ENCODE data around the gene SYT5.
"Not testable (repeated sequence)": the region's sequence is repeated elsewhere in the genome, so short reads cannot be mapped to it uniquely, and the experiment has no call there.

Gene SYT5

DNA sequence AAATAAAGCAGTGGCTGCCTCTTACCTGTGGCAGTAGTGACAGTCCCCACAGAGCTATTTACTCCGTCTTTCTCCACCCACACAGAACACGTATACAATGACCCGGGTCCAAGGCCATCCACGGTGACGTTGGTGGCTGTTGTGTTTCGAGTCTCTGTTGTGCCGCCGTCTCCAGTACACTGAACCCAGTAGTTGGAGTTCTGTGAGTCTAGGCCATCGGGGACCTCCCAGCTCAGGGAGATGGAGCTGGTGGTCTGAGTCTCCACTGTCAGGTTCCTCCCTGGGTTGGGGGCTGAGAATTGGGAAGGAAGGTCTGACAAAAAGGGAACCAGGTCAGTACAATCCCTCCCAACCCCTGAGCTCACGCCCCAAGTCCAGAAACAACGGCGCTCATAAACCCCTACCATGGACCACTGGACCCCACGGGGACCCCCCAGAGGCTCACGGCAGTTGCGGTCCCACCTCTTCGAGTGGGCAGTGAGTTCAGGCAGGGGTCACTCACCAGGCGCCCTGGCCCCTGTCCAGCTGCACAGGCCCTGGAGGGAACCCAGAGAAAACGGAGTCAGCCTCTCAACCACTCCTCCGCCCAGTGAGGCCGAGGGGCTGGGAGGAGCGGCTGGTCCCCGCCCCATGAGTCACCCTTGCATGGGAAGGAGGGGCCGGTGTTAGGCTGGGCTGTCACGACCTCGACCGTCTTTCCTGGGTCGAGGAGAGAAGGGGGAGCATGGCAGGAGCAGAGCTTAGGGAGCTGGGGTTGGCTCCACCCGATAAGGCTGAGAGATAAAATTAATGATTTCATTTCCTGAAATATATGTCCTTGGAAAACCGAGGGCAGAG is 26.8 kb upstream of the SYT5 start:
- DNase-seq = peak; percentile 34

DNA sequence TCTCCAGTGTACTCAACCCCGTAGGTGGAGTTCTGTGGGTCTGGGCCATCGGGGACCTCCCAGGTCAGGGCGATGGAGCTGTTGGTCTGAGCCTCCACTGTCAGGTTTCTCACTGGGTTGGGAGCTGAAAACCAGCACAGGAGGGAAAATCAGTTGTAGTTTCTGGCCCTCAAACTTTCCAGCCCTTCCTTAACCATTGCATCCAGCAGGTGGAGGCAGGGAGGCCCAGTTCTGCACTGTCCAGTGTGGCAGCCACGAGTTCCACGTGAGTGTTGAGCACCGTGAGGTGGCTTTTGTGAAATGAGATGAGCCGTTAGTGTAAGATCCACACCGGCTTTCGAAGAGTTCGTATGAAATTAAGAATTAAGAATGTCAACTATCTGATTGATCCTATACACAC is 22.1 kb upstream of the SYT5 start:
- not testable (repeated sequence) for DNase-seq

DNA sequence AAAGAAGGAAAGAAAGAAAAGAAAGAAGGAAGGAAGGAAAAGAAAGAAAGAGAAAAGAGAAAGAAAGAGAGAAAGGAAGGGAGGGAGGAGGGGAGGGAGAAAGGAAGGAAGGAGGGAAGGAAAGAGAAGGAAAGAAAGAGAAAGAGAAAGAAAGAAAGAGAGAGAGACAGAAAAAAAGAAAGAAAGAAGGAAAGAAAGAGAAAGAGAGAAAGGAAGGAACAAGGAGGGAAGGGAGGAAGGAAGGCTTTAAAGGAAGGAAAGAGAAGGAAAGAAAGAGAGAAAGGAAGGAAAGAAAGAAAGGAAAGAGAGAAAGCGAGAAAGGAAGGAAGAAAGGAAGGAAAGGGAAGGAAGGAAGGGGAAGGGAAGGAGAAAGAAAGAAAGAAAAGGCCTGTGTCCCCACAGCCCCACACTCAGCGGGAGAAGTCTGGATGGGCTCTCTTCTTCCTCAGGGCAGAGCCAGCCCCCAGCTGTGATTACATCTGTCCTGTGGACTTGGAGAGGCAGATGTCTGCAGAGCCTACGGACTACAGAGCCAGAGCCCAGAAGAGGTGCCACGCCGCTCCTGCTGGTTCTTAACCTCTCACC is 19.6 kb upstream of the SYT5 start:
- DNase-seq = no peak

DNA sequence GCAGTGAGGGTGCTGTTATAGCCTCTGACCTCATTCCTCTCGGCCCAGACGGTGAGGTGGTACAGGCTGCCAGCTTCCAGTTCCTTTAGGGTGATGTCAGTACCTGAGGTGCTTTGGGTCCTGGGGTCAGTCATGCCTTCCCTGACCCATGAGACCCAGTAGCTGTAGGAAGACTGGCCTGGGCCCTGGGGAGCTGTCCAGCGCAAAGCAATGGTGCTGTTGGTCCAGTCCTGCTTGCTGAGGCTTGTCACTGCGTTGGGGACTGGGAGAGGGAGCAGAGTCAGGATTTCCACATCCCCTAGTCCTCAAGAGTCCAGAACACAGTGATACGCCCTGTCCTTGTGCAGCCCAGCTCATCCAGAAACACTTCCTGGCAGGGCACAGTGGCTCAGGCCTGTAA is 18.6 kb upstream of the SYT5 start:
- DNase-seq = no peak

DNA sequence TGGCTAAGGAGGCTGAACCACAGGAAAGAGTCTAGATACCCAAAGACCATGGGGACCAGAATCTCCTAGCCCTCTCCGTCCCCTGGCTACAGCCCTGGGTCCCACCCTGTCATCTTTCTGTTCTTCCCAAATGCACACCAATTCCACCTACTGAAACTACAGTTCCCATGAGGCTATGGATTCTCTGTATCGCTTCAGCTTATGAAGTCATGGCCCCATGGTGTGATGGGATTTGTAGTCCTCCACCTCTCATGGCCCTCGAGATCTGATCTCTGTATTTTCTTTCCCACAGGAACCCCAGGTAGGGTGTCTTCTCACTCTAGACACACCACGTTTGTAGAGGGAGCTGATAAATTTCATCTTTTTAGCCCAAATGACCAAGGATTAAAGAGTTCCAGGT is 17.4 kb upstream of the SYT5 start:
- DNase-seq = no peak

DNA sequence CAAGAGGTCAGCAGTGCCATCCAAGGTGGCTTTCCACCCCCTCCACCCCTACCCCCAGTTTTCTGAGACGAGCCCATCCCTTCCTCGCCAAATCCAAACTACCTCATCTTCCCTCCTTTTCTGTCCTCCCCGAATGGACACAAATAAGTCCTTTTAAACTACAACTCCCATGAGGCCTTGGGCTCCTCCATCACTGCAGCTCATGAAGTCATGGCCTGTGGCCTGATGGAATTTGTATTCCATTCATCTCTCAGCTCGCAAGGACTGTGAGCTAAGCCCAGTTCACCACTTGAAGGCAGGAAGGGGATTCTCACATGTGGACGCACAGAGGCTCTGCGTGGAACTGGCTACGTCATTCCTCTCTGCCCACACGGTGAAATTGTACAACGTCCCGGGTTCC is 16.7 kb upstream of the SYT5 start:
- DNase-seq = no peak

DNA sequence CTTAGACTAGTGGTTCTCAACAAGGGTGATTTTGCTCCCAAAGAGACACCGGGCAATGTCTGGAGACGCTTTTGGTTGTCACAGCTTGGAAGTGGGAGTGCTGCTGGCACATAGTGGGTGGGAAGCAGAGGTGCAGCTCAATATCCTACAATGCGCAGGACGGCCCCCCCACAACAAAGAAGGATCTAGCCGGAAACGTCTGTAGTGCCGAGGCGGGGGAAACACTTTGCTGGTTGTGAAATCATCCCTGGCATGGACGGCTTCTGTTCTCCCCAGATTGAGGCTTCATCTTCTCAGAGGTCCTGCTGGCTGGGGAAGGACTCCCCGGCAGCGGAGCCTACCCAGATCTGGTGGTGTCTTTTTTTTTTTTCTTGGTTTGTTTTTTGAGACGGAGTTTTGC is 13.4 kb upstream of the SYT5 start:
- no peak for DNase-seq

DNA sequence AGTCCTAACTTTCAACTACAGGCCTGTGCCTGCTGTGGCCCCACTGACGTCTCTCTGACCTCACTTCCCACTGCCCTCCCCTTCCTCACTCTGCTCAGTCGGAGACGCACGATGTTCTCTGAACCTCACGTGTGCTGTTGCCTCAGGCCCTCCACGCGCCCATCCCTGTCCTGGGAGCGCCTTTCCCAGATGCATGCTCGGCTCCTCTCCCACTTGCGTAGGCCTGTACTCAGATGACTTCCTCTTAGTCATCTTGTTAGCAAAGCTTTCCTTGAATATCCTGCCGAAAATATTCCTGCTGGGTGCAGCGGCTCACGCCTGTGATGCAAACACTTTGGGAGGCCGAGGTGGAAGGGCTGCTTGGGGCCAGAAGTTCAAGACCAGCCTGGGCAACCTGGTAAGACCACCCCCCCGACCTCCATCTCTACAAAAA is 9.3 kb upstream of the SYT5 start:
- no peak for DNase-seq

DNA sequence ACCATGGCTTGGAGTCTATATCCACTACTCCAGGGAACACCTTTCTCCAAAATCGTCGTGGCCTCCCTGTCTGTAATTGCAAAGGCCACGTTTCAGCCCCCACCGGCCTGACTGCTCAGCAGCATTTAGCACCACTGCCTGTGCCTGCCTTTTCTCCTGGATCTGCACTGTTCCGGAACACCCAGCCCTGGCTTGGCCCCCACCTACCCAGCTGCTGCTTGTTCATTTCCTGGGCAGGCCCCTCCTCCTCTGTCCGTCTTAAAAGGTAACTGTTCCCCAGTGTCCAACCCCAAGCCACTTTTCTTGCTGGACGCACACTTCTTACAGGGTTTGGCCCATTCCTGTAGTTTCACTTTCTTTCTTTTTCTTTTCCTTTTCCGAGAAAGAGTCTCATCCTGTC is 8.5 kb upstream of the SYT5 start:
- DNase-seq = no peak

DNA sequence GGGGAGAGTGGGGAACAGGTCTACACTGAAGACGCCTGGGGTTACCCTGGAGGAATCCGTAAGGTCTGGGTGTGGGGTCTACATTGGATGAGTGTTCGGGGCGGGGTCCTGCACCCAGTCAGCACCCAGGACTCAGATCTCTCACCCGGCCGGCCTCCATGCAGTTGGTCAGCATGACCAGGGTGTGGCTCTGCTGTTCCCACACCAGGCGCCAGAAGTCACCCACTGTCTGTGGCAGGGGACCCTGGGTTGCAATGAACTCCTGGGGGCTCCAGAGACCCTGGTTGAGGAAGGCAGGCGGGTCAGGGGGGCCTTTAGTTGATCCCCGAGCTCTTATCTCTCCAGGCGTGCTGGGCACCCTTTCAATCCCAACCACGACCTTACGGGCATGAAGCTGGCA is 6.0 kb upstream of the SYT5 start:
- no peak for DNase-seq

DNA sequence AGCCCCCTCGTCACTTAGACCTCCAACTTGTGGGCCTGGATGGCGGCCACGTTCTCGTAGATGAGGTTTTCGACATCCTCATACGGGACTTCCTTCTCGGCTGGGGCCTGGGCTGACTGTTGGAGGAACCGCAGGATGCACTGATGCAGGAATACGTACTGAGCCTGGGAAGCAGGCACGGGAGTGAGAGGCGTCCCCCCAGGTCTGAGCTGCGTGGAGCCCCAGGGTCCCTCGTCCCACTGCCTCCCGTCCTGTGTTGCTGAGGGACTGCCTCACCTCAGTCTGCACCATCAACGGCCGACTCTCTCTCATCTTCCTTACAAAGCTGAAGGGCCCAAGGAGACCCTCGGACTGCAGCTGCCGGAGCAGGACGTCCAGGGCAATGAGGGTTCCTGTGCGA is 1.7 kb upstream of the SYT5 start:
- no peak for DNase-seq

DNA sequence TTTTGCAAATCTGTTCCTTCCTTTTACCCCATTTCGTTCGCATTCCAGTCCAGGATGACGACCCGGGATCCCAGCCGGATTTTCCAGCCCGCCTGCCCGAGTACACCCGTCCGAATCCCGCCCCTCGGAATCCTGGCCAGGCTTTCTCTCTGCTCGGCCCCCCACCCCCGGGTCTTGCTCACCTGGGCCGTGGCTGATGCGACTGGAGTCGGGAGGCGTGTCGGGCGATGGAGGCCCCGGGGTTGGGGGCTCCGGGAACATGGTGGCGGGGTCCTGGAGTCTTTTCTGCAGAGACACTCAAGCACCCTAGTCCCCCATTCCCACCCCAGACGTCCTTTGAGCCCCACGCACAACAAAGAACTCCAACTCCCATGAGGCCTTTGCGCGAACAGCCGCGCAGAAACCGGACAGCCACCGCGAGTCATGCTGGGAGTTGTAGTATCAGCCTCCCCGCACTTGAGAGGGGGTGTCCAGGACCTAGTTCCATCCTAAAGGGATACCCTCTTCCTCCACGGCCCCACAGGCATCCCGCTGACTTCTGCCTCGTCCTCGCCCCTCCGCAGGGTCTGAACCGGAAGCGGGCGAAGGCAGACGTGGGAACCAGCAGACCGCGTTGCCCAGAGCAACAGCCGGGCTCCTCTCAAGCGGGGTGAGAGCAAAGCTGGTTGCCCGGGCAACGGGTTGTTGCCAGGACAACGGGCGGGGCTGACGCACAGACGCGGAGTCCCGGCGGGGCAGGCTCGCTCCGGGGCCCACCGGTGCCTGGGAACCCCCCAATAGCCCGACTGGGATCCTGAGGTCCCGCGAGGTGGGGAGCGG is 1.1 kb downstream of the SYT5 start:
- DNase-seq = peak; percentile 89

DNA sequence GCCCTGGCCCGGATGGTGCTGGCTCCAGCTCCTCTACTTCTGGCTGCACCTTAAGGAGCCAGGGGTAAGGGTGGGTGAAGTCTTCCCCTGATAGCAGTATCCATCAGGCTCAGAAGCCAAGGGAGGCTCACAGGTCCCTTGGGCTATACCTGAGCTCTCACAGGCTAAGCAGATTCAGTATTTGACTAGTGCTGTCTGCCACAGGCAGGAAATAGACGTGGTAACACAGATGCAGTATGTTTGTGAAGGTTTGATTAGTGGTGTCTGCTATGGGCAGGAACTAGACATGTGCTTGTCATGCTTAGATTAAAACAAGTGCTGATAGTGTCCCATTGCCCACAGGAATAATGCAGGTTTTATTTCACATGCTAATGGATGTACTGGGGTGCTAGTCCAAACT is 4.0 kb downstream of the SYT5 start:
- DNase-seq = no peak

DNA sequence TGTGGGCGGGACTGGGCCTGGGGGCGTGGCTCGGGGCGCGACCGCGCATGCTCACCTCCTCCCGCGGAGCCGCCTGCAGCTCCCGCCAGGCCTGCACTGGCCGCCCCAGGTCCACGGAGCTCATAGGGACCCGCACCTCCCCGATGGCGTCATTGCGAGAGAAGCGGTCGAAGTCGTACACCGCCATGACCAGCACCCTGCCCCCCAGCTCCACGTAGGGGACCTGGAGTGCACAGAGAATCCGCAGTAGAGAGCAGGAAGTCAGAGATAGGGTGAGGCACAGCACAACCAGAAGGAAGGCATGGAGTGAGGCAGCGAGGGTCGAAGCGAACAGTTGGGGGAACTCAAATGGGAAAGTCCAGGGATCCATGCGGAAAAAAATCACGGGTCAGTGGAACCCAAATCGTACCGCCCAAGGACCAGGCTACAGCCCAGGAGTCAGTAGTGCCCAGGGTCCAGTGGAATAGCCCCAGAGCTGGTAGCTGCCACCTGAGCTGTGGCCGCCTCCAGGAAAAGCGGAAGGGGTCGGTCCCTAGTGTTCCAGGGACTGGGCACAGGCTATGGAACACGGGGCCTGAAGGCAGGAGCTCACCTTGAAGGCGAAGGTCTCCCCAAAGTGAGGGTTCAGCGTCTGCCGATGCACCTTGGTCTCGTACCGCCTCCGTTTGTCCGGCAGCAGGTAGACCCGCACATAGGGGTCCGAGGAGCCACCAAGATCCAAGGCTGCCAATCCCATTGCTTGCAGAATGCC is 4.8 kb downstream of the SYT5 start:
- DNase-seq = no peak

DNA sequence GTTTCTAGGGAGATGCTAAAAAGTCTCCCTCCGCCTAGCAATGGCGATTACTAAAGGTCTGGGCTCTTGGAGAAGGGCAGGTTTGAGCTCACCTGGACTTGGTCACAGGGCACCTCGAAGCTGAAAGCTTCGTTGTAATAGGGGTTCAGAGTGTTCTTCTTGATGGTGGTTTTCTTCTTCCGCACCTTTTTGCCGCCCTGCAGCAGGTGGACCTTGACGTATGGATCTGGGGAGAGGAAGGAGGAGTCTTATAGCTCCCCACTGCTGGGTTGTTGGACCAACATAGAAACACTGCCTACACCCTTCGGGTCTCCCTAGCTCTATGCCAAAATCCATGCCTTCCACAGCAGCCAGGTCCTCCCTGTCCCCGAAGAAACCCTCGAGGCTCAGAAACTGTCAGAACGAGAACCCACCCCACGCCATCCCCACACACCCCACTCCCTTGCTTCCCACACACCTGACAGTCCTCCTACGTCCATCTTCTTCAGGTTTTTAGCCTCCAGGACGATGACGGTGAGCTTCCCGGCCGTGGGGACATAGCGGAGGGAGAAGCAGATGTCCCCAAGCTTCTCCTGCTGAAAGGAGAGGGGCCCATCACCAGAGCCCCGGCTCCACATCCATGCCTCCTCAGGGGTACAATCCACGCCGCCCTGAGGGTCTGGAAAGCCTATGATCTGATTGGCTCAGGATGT is 5.5 kb downstream of the SYT5 start:
- no peak for DNase-seq

DNA sequence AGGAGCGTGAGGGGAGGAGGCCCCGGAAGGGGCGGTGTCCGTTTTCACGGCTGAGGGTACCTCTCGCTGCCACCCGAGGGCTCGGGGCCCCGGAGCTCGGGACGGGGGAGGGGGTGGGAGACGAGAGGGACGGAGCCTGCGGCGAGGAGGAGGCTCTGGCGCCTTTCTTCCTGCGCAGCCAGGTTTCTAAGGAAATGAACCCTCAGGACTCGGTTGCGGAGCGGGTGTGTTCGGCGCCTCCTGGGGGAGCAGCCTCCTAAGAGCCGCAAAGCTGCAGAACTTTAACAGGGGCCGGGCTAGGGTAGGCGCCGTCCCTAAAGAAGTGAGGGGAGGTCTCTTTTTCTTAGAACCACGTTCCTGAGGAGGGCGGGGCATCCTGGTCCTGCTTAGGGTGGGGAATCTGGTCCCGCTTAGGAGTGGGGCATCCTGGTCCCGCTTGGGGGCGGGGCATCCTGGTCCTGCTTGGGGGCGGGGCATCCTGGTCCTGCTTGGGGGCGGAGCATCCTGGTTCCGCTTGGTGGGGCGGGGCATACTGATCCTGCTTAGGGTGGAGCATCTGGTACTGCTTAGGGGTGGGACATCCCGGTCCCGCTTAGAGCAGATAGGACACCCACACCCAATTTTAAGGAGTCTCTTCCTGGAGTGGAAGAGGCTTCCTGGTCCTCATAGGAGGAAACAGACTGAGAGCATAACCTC is 6.2 kb downstream of the SYT5 start:
- DNase-seq = no peak

DNA sequence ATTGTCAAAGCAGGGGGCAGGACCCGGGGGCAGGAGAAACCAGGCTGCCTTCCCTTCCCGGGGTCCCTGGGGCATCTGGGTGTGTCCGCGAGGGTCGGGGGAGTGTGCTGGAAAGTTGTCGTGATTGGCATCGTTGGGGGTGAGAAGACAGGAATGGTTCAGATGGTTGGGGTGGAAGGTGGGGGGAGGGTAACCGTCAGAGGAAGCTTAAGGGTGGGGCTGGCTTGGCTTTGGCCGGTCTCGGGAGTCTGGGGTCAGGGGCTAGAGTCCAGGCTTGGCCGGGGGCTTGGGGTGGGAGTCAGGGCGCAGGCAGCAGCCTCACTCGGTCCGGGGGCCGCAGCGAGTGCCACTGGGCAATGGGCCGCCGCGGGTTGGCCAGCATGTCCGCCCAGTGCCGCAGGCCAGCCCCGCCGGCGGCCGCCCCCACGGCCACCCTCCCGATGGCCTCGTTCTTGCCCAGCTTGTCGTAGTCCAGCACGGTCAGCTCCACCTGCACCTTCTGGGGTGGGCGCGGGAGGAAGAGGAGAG is 6.8 kb downstream of the SYT5 start:
- DNase-seq = no peak

DNA sequence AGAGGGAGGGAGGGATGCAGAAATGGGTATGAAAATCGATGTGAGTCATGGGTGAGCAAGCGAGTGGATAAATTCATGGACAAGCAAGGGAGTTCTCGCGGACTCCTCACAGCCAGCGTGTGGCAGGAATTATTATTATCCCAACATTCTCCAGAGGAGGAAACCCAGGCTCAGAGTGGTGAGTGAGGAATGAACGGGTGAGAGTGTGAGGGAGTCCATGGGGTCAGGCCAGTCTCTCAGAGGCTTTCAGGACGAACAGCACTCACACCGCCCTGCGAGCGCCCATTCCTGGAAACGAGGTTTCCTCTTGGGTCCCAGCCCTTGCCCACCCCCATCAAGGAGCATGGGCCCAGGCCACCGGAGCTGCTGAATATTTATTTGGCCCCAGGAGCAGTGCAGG is 7.3 kb downstream of the SYT5 start:
- DNase-seq = no peak

DNA sequence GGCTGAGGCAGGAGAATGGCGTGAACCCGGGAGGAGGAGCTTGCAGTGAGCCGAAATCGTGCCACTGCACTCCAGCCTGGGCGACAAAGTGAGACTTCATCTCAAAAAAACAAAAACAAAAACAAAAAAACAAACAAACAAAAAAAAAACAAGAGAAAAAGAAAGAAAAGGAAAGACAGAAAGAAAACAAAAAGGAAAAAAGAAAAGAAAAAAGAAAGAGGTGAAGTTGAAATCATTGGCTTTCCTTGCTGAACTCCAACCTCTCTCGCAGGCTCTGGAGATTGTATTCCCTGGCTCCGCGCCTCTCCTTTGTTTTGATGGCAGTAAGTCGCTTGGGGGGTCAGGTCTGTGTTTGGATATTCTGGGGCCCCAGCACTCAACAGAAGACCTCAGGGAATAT is 7.8 kb downstream of the SYT5 start:
- not testable (repeated sequence) for DNase-seq

DNA sequence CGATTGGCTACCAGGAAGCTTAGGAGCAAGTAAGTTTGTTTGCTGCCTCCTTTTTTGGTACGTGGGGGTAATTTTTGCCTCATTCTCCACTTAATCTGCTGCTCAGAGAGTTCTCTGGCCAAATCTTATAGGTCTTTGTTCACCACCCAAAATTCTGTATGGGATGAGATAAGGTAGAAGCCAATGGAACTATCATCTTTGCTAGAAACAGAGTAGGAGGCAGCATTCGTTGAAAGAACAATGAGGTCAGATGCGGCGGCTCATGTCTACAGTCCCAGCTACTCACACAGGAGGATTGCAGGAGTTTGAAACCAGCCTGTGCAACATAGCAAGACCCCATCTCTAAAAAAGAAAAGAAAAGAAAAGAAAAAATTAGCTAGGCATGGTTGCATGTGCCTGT is 8.6 kb downstream of the SYT5 start:
- no peak for DNase-seq

DNA sequence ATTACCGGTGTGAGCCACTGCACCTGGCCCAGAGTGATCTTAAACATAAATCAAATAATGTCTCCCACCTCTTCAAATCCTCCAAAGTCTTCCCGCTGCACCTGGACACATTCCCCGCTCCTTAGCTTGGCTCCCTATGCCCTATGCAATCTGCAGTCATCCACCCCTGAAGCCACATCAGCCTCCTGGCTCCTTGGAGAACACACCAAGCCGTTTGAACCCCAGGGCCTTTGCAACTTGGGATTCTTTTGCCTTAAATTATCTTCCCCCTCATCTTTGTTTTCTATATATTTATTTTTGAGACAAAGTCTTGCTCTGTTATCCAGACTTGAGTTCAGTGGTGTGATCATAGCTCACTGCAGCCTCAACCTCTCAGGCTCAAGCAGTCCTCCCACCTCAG is 11.0 kb downstream of the SYT5 start:
- no peak for DNase-seq
